ENCODE data around the gene LEF1.

Gene LEF1

DNA sequence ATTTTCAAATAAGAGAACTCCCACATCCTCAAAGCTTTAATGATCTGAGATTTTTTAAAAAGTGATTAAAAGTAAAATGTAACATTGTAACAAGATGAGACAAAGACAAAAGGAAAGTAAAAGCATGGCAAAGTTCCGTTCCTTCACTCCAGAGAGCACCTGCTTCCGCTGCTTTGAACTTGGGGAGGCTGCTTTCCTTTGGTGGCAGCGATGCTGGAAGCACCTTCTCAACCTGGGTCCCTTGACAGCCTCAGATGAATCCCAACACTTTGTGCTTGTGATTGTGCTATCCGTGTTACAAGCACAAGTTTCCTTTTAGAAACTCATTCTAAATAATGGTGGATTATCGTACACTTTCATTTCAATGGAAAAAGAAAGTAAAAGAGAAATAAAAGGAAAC, 119.3 kb downstream of the LEF1 start:
- DNase-seq (ENCODE audit: insufficient read length, low spot score) (no peak), FAIRE-seq (no peak)
- TF ChIP-seq, protein P1, sequence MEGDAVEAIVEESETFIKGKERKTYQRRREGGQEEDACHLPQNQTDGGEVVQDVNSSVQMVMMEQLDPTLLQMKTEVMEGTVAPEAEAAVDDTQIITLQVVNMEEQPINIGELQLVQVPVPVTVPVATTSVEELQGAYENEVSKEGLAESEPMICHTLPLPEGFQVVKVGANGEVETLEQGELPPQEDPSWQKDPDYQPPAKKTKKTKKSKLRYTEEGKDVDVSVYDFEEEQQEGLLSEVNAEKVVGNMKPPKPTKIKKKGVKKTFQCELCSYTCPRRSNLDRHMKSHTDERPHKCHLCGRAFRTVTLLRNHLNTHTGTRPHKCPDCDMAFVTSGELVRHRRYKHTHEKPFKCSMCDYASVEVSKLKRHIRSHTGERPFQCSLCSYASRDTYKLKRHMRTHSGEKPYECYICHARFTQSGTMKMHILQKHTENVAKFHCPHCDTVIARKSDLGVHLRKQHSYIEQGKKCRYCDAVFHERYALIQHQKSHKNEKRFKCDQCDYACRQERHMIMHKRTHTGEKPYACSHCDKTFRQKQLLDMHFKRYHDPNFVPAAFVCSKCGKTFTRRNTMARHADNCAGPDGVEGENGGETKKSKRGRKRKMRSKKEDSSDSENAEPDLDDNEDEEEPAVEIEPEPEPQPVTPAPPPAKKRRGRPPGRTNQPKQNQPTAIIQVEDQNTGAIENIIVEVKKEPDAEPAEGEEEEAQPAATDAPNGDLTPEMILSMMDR (IDR thresholded peaks at IDR 0.05; ENCODE audit: insufficient read depth, missing control alignments): no peak

DNA sequence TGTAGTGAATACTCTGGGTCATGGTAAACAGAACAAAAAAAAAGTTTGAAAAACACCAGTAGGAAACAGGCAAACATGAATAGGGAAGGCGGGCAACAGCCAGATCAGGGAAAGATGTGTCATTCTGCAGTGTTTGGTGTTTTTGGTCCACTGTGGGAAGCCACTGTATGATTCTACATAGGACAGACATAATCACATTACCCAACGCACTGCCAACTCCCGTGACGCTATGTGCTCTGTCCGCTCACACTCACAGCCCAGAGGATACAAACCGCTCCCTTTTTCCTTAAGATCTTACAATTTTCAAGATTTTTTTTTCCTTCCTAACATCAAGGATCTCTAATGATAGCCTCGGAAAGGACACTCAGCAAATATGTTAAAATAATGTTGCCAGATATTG, 119.7 kb downstream of the LEF1 start:
- no peak for FAIRE-seq
- TF ChIP-seq, protein P1 (IDR thresholded peaks at IDR 0.05; ENCODE audit: insufficient read depth, missing control alignments): no peak

DNA sequence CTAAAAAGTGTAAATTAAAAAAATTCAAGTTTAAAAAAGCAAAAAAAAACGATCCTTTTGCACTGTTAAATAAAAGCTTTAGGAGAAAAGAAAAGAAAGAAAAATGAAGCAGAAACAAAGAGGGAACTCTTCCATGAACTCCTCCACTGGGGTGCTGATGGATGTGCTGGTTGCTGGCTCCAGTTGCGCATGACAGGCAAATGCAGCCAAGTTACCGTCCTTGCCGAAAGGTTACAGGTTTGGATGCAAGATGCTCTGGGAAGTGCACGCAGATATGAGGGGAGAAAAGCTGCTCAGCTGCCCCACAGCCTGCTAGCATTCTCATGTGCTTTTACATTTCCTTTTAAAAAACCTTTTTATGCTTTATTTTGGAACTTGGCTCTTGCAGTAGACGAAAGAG, 120.6 kb downstream of the LEF1 start:
- TF ChIP-seq, protein P1 (IDR thresholded peaks at IDR 0.05; ENCODE audit: insufficient read depth, missing control alignments): no peak
- FAIRE-seq (no peak), DNase-seq (ENCODE audit: insufficient read length, low spot score) (no peak)

More for the DNA sequence above, 119.7 kb downstream of the LEF1 start:
- no peak for DNase-seq (ENCODE audit: insufficient read length, low spot score)

DNA sequence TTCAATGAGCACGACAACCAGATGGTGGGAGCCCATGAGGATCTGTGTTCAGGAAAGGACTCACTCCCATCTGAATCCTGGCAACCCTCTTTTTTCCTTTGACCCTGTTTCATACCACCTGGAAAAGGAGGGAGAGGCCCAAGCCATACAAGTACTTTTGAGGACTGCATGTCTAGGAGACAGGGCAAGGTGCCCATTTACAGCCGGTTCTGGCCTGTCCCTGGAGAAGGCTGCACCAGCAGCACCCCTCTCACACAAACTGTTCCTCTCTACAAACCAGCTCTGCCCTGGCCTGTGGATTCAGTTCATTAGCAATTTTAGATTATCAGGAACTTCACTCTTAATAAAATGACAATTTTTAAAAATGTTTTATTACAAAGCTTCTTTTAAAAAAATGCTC, 121.5 kb downstream of the LEF1 start:
- TF ChIP-seq, protein P1 (IDR thresholded peaks at IDR 0.05; ENCODE audit: insufficient read depth, missing control alignments): no peak
- FAIRE-seq: no peak
- no peak for DNase-seq (ENCODE audit: insufficient read length, low spot score)

DNA sequence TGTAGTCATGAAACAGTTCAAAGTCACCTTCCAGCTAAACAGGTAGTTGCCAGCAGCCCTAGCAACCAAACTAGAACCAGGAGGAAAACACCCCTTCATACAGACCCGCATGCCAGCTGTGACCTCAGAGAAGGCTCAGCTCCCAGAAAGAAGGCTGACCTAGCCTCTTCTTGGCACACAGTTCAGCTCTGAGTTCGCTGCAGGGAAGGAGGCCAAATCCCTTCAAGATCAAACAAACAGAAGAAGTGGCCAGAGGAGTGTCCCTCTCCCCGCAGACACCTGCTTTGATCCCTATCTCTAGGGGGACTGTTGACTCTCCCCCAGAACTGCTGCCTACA, 123.1 kb downstream of the LEF1 start:
- TF ChIP-seq, protein P1 (IDR thresholded peaks at IDR 0.05; ENCODE audit: insufficient read depth, missing control alignments): no peak
- FAIRE-seq (no peak), DNase-seq (ENCODE audit: insufficient read length, low spot score) (no peak)

DNA sequence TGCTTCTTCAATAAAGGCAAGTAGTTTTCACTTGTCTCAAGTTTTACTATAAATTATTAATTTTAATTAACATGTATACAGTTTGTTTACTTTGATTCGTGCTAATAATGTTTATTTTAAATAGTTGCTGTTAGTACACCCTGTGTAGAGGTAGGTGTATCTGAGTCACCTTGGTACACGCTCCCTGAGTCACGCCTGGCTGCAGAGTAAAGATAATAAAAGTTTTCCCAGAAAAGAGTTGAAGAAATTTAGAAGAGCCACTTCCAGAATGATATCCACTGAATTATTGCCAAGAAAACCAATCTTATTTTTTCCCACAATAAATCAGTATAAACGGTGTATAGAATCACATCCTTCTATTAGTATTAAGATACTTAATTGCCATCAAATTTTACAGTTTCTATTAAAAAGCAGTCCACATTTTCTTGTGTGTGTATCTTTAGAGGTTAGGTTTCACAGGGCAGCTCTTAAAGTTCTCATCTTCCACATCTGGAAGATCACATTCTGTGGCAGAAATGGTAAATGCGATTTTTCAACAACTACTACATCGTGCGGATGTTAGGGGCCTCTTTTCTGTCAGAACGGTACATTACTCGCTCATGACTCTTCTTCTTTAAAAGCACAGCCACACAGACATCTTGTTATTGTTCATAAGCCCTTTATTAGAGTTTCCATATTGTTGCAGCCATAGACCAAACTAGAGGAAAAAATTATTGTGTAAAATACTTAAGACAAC, 123.6 kb downstream of the LEF1 start:
- TF ChIP-seq, protein P1 (IDR thresholded peaks at IDR 0.05; ENCODE audit: insufficient read depth, missing control alignments): no peak
- FAIRE-seq: no peak
- no peak for DNase-seq (ENCODE audit: insufficient read length, low spot score)

DNA sequence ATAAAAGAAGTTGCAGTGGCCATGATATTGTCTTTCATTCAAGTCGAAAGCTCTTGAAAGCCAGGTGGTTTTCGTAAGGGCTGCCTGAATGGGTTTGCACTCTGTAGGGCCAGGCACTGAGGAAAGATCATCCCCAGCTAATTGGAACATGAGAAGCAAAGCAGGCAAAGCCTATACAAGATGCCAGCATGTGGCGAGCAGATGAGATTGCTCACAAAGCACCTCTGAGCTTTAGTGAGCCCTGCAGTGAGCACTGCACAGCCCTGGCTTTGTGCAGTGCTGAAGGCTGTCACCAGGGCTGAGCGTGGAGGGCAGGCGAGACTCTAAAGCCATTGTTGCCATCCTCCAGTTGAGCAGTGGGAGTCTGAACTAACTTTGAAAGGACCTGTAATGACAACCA, 125.2 kb downstream of the LEF1 start:
- DNase-seq (ENCODE audit: insufficient read length, low spot score) (no peak), FAIRE-seq (no peak)
- TF ChIP-seq, protein P1 (IDR thresholded peaks at IDR 0.05; ENCODE audit: insufficient read depth, missing control alignments): no peak
